WTC11 (cell line): ENCODE data around the gene NAV2. TPM values are rescaled to one million over a fixed set of nuclear protein-coding genes. Genes with fewer than 3 reads are reported as not detected.

Experiments
- ATAC-seq: fragments of 200-7000 bp; cut with Tn5 transposase; 2 replicates; pipeline ENCODE4 v1.10.0; 2021; ENCODE audit warnings: mild to moderate bottlenecking, moderate library complexity
- CTCF ChIA-PET: fragments of 300-600 bp; sonication (Branson Sonifier 250); formaldehyde crosslinking; loops from one replicate; lab custom pipeline; 2021; ENCODE audit warnings: antibody characterized with exemption; lab: Charles Lee
- POLR2A ChIA-PET: fragments of 350-600 bp; sonication (Branson Sonifier 250); formaldehyde crosslinking; loops from one replicate; lab custom pipeline; 2021; ENCODE audit warnings: antibody characterized with exemption; lab: Charles Lee
- DNase-seq: peaks from one replicate; pipeline ENCODE4 v3.0.0; 2021; ENCODE audit warnings: low spot score
- H3K27ac Mint-ChIP-seq: 2 replicates; pipeline ENCODE4 v1.8.0; 2021; ENCODE audit warnings: mixed read lengths
- H3K27me3 Mint-ChIP-seq: 2 replicates; pipeline ENCODE4 v1.8.0; 2021; ENCODE audit warnings: low read depth, mild to moderate bottlenecking, moderate library complexity, mixed read lengths
- H3K36me3 Mint-ChIP-seq: 2 replicates; pipeline ENCODE4 v1.8.0; 2021; ENCODE audit warnings: mixed read lengths
- H3K4me1 Mint-ChIP-seq: 2 replicates; pipeline ENCODE4 v1.8.0; 2022; ENCODE audit warnings: mixed read lengths
- H3K4me3 Mint-ChIP-seq: 2 replicates; pipeline ENCODE4 v1.8.0; 2021; ENCODE audit warnings: mild to moderate bottlenecking, moderate library complexity, mixed read lengths
- H3K9me3 Mint-ChIP-seq: 2 replicates; pipeline ENCODE4 v1.8.0; 2021; ENCODE audit warnings: mixed read lengths
- CBFB ChIP-seq: sonication (generic); formaldehyde crosslinking; IDR thresholded peaks from 2 replicates; pipeline ENCODE4 v1.8.1; 2022; ENCODE audit warnings: mild to moderate bottlenecking, low read depth, missing genetic modification reagents
- CREM ChIP-seq: sonication (generic); formaldehyde crosslinking; IDR thresholded peaks from 2 replicates; pipeline ENCODE4 v1.8.1; 2022; ENCODE audit warnings: mild to moderate bottlenecking, missing genetic modification reagents, moderate library complexity
- GABPB1 ChIP-seq: sonication (generic); formaldehyde crosslinking; IDR thresholded peaks from 2 replicates; pipeline ENCODE4 v1.8.1; 2023; ENCODE audit warnings: mild to moderate bottlenecking, missing genetic modification reagents
- JUN ChIP-seq: sonication (generic); formaldehyde crosslinking; IDR thresholded peaks from 2 replicates; pipeline ENCODE4 v1.8.0; 2023; ENCODE audit warnings: mild to moderate bottlenecking, missing genetic modification reagents
- NFATC4 ChIP-seq: fragments of 250-450 bp; sonication (Bioruptor Pico); IDR thresholded peaks from 2 replicates; pipeline ENCODE4 v1.9.0; 2021; ENCODE audit warnings: mild to moderate bottlenecking
- NFE2L1 ChIP-seq: sonication (generic); formaldehyde crosslinking; IDR thresholded peaks from 2 replicates; pipeline ENCODE4 v1.8.1; 2023; ENCODE audit warnings: missing genetic modification reagents
- NR3C1 ChIP-seq: sonication (generic); formaldehyde crosslinking; conservative IDR thresholded peaks from 2 replicates; pipeline ENCODE4 v1.8.1; 2023; ENCODE audit warnings: low read depth, mild to moderate bottlenecking, missing genetic modification reagents
- SP1 ChIP-seq: sonication (generic); formaldehyde crosslinking; conservative IDR thresholded peaks from 2 replicates; pipeline ENCODE4 v1.8.1; 2022; ENCODE audit warnings: missing genetic modification reagents
- TEAD4 ChIP-seq: sonication (generic); formaldehyde crosslinking; IDR thresholded peaks from 2 replicates; pipeline ENCODE4 v1.8.0; 2022; ENCODE audit warnings: mild to moderate bottlenecking, missing genetic modification reagents
- ZNF396 ChIP-seq: fragments of 250-450 bp; sonication (Bioruptor Pico); IDR thresholded peaks from 2 replicates; pipeline ENCODE4 v1.8.0; 2021; ENCODE audit warnings: mild to moderate bottlenecking, moderate library complexity, borderline replicate concordance
- total RNA-seq: library from RNA; stranded (reverse); gene quantifications from 3 replicates; pipeline ENCODE4 v1.2.3, GENCODE V29; 2021
- TF ChIP-seq, protein P1 (sequence below): sonication (generic); formaldehyde crosslinking; IDR thresholded peaks from 2 replicates; pipeline ENCODE4 v1.8.0; 2023; ENCODE audit warnings: missing genetic modification reagents, mild to moderate bottlenecking, borderline replicate concordance
- TF ChIP-seq, protein P2 (sequence below): sonication (generic); formaldehyde crosslinking; IDR thresholded peaks from 2 replicates; pipeline ENCODE4 v1.8.1; 2022; ENCODE audit warnings: mild to moderate bottlenecking, missing genetic modification reagents, moderate library complexity, borderline replicate concordance
- TF ChIP-seq, protein P3 (sequence below): sonication (generic); formaldehyde crosslinking; IDR thresholded peaks from 2 replicates; pipeline ENCODE4 v1.8.0; 2022; ENCODE audit warnings: mild to moderate bottlenecking, missing genetic modification reagents
- TF ChIP-seq, protein P4 (sequence below): fragments of 250-450 bp; sonication (Bioruptor Pico); IDR thresholded peaks from 2 replicates; pipeline ENCODE4 v1.9.0; 2021; ENCODE audit warnings: mild to moderate bottlenecking, borderline replicate concordance
- TF ChIP-seq, protein P5 (sequence below): fragments of 200-600 bp; IDR thresholded peaks from 2 replicates; pipeline ENCODE4 v1.8.0; 2022; ENCODE audit warnings: antibody characterized with exemption

Gene NAV2
- total RNA-seq, 1 experiment from 2014 or later: 42.8 TPM

DNA sequence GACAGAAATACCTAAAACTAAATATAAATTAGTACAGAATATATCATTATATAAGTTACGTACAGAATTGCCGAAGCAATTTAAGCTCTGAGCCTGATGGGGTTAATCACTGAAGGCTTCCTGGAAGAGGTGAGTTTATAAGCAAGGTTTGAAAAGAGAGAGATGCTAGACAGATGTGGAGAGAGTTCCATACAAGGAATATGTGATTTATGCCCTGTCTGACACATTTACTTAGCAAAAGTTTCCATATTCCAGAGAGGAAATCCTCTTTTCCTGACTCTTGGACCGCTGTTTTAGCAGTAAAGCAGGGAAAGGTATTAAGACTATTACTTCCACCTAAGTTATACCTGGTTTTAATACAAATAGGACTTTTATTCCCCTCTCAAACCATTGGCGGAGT is 382.6 kb downstream of the NAV2 start:
- POLR2A ChIA-PET: no interaction called here
- no peaks in the 10 kb centered on the region; the same call in 1 of the 2 replicates for H3K4me1 Mint-ChIP-seq

More for the DNA sequence above, 382.6 kb downstream of the NAV2 start:
- Mint-ChIP-seq H3K27me3 (no peaks in the 10 kb centered on the region), H3K27ac (no peak overlapping the region), H3K9me3 (no peaks in the 10 kb centered on the region), H3K36me3 (peaks cover 68% of the 10 kb centered on the region), H3K4me3 (no peak overlapping the region)
- ATAC-seq (no peak), DNase-seq (no peak)
- CTCF ChIA-PET: no interaction called here
- TF ChIP-seq, protein P1, sequence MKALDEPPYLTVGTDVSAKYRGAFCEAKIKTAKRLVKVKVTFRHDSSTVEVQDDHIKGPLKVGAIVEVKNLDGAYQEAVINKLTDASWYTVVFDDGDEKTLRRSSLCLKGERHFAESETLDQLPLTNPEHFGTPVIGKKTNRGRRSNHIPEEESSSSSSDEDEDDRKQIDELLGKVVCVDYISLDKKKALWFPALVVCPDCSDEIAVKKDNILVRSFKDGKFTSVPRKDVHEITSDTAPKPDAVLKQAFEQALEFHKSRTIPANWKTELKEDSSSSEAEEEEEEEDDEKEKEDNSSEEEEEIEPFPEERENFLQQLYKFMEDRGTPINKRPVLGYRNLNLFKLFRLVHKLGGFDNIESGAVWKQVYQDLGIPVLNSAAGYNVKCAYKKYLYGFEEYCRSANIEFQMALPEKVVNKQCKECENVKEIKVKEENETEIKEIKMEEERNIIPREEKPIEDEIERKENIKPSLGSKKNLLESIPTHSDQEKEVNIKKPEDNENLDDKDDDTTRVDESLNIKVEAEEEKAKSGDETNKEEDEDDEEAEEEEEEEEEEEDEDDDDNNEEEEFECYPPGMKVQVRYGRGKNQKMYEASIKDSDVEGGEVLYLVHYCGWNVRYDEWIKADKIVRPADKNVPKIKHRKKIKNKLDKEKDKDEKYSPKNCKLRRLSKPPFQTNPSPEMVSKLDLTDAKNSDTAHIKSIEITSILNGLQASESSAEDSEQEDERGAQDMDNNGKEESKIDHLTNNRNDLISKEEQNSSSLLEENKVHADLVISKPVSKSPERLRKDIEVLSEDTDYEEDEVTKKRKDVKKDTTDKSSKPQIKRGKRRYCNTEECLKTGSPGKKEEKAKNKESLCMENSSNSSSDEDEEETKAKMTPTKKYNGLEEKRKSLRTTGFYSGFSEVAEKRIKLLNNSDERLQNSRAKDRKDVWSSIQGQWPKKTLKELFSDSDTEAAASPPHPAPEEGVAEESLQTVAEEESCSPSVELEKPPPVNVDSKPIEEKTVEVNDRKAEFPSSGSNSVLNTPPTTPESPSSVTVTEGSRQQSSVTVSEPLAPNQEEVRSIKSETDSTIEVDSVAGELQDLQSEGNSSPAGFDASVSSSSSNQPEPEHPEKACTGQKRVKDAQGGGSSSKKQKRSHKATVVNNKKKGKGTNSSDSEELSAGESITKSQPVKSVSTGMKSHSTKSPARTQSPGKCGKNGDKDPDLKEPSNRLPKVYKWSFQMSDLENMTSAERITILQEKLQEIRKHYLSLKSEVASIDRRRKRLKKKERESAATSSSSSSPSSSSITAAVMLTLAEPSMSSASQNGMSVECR (CRISPR knock-in tag): no peak
- TF ChIP-seq NR3C1 (CRISPR knock-in tag) (no peak), GABPB1 (no peak), CREM (CRISPR knock-in tag) (no peak), SP1 (CRISPR knock-in tag) (no peak), NFE2L1 (no peak), TEAD4 (CRISPR knock-in tag) (no peak), ZNF396 (CRISPR knock-in tag) (no peak), CBFB (CRISPR knock-in tag) (no peak), NFATC4 (CRISPR knock-in tag) (no peak), JUN (CRISPR knock-in tag) (no peak)
- TF ChIP-seq, protein P2, sequence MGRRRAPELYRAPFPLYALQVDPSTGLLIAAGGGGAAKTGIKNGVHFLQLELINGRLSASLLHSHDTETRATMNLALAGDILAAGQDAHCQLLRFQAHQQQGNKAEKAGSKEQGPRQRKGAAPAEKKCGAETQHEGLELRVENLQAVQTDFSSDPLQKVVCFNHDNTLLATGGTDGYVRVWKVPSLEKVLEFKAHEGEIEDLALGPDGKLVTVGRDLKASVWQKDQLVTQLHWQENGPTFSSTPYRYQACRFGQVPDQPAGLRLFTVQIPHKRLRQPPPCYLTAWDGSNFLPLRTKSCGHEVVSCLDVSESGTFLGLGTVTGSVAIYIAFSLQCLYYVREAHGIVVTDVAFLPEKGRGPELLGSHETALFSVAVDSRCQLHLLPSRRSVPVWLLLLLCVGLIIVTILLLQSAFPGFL (CRISPR knock-in tag): no peak
- TF ChIP-seq, protein P3, sequence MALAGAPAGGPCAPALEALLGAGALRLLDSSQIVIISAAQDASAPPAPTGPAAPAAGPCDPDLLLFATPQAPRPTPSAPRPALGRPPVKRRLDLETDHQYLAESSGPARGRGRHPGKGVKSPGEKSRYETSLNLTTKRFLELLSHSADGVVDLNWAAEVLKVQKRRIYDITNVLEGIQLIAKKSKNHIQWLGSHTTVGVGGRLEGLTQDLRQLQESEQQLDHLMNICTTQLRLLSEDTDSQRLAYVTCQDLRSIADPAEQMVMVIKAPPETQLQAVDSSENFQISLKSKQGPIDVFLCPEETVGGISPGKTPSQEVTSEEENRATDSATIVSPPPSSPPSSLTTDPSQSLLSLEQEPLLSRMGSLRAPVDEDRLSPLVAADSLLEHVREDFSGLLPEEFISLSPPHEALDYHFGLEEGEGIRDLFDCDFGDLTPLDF: no peak
- TF ChIP-seq, protein P4, sequence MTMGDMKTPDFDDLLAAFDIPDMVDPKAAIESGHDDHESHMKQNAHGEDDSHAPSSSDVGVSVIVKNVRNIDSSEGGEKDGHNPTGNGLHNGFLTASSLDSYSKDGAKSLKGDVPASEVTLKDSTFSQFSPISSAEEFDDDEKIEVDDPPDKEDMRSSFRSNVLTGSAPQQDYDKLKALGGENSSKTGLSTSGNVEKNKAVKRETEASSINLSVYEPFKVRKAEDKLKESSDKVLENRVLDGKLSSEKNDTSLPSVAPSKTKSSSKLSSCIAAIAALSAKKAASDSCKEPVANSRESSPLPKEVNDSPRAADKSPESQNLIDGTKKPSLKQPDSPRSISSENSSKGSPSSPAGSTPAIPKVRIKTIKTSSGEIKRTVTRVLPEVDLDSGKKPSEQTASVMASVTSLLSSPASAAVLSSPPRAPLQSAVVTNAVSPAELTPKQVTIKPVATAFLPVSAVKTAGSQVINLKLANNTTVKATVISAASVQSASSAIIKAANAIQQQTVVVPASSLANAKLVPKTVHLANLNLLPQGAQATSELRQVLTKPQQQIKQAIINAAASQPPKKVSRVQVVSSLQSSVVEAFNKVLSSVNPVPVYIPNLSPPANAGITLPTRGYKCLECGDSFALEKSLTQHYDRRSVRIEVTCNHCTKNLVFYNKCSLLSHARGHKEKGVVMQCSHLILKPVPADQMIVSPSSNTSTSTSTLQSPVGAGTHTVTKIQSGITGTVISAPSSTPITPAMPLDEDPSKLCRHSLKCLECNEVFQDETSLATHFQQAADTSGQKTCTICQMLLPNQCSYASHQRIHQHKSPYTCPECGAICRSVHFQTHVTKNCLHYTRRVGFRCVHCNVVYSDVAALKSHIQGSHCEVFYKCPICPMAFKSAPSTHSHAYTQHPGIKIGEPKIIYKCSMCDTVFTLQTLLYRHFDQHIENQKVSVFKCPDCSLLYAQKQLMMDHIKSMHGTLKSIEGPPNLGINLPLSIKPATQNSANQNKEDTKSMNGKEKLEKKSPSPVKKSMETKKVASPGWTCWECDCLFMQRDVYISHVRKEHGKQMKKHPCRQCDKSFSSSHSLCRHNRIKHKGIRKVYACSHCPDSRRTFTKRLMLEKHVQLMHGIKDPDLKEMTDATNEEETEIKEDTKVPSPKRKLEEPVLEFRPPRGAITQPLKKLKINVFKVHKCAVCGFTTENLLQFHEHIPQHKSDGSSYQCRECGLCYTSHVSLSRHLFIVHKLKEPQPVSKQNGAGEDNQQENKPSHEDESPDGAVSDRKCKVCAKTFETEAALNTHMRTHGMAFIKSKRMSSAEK: no peak
- TF ChIP-seq, protein P5, sequence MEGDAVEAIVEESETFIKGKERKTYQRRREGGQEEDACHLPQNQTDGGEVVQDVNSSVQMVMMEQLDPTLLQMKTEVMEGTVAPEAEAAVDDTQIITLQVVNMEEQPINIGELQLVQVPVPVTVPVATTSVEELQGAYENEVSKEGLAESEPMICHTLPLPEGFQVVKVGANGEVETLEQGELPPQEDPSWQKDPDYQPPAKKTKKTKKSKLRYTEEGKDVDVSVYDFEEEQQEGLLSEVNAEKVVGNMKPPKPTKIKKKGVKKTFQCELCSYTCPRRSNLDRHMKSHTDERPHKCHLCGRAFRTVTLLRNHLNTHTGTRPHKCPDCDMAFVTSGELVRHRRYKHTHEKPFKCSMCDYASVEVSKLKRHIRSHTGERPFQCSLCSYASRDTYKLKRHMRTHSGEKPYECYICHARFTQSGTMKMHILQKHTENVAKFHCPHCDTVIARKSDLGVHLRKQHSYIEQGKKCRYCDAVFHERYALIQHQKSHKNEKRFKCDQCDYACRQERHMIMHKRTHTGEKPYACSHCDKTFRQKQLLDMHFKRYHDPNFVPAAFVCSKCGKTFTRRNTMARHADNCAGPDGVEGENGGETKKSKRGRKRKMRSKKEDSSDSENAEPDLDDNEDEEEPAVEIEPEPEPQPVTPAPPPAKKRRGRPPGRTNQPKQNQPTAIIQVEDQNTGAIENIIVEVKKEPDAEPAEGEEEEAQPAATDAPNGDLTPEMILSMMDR: no peak
